ENCODE data around the gene FCER2.

The FCER2 gene

DNA sequence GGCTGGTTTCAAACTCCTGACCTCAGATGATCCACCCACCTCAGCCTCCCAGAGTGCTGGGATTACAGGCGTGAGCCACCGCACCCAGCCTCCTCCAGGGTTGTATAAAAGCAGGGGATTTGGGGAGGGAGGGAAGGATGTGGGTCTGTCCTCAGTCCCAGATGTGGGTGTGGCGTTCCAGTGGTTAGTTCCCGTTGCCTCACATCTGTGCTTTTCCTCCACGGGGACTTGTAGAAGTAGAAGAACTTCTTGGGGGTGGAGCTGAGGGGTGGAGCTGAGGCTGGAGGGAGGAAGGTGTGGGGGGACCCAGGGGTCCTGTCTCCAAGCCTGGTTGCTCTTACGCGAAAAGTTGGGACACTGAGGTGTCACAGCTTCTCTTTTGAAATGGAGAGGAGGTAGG lies 25.6 kb downstream of the FCER2 start:
- no peak for DNase-seq

DNA sequence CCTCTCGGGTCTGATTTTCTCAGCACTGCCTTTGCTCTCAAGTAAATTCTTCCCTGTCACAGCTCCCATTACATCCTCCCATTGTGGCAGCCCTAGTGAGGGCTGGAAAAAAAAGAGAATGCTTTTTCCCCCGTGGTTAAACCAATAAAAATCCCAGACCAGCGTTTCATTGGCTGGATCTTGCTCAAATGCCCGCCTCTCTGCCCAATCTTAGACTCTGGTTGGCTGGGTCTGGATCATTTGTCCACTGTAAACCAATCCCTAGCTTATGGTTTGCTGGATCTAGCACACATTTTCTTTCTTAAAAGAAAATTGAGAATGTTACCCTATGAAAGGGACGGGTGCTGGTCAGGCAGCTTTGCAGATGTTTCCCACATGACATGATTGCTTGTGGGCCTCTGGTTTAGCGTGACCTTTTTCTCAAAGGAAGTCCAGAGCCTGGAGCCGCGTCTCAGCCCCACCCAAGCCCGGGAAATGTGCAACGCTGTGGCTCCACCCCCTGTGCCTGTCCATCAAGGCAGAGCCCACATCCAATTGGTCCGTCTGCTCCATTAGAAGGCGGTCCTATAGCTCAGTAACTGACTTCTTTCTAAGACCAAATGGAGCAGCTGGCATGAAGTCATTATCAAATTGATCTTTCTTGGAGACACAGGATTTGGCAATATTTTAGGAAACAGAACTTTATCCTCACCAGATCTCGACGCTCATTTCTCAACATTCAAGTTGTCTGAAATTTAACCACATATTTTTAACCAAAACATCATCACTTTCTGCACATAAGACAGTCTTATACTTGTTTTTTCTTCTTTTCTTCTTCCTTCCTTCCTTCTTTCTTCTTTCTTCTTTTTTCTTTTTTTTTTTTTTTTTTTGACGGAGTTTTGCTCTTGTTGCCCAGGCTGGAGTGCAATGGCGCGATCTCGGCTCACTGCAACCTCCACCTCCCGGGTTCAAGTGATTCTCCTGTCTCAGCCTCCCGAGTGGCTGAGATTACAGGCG lies 27.6 kb downstream of the FCER2 start:
- DNase-seq: no peak

DNA sequence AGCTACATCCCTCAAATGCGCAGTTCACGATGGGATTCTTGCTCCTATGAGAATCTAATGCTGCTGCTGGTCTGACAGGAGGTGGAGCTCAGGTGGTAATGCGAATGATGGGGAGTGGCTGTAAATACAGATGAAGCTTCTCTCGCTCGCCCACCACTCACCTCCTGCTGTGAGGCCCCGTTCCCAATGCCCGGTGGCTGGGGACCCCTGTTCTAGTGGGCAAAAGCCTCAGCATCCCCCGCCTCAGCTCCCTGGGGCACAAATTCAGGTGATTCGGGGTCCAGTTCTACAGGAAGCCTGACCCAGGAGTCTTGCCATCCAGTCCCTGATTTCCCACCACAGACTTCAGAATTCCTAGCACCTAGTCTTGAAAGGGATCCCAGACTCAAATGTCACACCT lies 29.4 kb downstream of the FCER2 start:
- no peak for DNase-seq

DNA sequence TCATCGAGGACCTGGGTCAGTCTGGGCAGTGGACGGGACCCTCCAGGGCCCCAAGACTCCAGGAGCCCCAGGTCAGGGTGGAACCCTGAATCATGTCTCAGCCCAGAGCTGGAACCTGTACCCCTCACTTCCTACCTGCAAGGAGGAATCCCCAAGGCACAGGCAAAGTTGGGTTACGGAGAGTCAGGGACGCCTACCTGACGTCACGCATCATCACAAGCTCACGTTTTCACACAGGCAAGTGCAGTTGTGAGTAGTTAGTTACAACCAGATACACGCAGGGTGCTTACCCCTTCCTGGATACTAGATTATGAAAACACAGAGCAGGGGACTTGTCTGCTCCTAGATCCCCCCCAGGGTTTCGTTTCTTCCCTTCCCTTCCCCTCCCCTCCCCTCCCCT lies 31.1 kb downstream of the FCER2 start:
- no peak for DNase-seq

DNA sequence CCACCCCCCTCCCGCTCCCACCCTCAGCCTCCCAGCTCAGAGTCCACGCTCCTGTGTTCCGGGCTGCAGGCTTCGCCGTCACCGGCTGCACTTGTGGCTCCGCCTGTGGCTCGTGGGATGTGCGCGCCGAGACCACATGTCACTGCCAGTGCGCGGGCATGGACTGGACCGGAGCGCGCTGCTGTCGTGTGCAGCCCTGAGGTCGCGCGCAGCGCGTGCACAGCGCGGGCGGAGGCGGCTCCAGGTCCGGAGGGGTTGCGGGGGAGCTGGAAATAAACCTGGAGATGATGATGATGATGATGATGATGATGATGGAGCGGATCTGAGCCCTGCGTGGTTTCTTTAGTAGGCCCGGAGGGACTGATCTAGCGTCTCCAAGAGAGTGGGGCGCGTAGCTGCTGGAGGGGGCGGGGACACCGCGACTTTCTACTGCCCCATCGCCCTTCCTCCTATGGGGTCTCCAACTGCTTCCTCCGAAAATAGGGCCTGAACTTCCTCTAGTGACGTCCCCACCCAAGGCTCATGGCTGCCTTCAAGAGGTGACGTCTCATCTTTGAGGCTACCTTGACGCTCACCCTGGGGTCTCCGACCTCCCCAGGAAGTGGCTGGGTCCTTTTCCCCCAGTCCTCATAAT lies 31.7 kb downstream of the FCER2 start:
- no peak for DNase-seq

DNA sequence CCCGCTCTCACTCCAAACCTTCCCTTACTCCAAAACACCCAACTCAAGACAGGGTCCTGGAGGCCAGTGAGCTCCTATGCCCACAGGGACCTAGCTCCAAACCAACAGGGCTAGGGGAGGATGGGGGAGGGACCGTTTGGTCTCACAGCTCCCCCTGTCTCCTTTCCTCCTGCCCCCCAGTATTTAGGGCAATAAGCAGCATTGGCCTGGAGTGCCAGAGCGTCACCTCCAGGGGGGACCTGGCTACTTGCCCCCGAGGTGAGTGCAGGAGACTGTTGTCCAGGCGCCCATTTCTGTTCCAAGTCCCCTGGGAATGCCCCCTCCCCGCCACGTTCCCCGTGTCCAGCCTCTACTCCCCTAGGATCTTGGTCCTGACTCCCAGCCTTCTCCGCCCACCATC lies 32.3 kb downstream of the FCER2 start:
- no peak for DNase-seq

DNA sequence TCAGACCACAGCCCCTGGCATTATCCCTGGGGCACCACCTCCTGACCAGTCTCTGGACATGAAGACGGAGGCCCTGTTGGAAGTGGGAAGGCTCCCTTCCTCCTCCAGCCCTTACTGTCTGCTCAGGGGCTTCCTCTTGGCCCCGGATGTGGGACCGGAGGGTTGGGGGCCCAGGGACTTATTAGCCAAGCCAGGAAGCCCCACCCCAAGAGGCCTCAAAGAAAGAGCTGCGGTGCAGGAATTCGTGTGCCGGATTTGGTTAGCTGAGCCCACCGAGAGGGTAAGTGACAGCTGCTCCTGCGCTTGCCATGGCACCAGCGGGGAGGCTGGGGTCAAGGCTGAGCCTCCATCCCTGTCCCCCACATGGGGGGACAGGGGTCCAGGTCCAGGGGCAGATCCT lies 33.1 kb downstream of the FCER2 start, which contains the start of gene RETN:
TSS of gene RETN (plus strand) at position 208 of the 400 bp plus-strand sequence. CDS start 278 bp downstream, outside the sequence.
- DNase-seq: no peak

DNA sequence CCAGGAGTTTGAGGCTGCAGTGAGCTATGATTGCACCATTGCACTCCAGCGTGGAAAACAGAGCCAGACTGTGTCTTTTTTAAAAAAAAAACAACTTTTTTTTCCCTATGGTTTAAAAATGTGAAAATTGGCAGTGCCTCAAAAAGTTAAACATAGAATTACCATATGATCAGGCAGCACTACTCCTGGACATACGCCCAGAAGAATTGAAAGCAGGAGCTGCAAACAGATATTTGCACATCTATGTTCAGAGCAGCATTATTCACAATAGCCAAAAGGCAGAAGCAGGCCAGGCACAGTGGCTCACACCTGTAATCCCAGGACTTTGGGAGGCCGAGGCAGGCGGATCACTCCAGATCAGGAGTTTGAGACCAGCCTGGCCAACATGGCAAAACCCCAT lies 36.9 kb downstream of the FCER2 start:
- no peak for DNase-seq

DNA sequence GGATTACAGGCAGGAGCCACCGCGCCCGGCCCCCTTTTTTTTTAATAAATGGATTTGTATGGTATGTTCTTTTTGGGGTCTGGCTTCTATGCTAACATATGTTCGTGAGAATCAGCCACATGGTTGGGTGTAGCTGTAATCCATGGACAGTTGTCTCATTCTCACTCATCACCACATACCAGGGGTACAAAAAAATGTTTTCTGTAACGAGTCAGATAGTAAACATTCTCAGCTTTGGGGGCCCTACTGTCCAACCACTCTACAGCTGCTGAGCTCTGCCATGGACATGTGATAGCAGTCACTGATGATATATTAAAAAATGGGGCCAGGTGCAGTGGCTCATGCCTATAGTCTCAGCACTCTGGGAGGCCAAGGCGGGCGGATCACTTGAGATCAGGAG lies 38.2 kb downstream of the FCER2 start:
- no peak for DNase-seq

DNA sequence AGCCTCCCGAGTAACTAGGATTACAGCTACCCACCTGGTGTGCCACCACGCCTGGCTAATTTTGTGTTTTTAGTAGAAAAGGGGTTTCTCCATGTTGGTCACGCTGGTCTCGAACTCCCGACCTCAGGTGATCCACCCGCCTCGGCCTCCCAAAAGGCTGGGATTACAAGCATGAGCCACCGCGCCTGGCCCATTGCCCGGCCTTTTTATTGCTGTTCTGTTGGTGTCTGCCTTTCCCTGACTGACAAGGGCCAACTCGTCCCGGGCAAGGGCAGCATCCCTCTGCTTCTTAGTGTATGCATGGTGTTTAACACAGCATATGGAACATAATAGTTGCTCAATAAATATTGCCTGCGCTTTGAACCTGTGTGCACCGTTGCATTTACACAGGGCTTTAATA lies 39.3 kb downstream of the FCER2 start:
- DNase-seq: no peak

DNA sequence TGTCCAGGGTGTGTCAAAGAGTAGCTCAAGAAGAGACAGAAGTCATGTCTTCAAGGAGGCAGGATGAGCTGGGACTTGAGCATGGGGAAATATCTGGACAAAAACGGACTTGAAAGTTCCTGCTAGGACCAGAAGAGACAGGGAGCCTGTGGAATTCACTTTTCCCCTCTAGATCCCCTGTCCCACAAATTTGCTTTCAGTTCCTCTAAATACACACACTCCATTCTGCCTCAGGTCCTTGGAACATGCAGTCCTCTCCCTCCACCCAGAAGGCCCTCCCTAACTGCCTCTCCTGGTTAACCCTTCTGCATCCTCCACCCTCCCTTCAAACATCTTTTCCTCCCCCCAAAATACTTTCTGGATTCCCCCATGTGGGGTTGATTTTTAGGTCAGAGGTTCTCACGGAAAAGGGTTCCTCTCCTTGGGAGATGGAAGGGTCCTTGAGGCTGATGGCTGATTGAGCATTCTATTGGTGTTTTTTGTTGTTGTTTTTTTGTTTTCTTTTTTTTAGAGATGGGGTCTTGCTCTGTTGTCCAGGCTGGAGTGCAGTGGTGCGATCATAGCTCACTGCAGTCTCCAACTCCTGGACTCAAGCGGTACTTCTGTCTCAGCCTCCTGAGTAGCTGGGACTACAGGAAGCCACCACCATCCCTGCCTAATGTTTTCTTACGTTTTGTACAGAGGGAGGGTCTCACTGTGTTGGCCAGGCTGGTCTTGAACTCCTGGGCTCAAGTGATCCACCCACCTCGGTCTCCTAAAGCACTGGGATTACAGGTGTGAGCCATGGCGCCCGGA lies 40.0 kb downstream of the FCER2 start:
- no peak for DNase-seq

DNA sequence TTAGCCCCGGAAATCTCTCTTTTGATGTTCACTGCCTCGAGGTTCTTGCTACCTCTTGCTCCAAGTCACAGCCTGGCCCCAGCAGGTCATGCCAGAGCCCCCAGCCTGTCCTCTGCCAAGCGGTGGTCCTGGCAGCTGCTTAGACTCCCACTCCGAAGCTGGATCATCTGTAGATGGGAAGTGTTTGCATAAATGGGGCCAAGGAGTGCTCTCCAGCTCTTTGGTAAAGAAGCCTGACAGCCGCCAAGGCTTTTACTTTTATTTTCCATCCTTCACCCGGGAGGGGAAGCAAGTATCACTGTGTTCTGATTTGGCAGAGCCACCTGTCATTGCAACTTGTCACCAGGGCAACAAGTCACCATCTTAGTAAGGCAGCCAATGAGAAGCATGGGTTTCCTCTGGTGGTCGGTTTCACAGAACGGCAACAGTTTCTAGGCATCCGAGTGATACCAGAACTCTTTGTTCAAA lies 43.7 kb downstream of the FCER2 start:
- DNase-seq: no peak

DNA sequence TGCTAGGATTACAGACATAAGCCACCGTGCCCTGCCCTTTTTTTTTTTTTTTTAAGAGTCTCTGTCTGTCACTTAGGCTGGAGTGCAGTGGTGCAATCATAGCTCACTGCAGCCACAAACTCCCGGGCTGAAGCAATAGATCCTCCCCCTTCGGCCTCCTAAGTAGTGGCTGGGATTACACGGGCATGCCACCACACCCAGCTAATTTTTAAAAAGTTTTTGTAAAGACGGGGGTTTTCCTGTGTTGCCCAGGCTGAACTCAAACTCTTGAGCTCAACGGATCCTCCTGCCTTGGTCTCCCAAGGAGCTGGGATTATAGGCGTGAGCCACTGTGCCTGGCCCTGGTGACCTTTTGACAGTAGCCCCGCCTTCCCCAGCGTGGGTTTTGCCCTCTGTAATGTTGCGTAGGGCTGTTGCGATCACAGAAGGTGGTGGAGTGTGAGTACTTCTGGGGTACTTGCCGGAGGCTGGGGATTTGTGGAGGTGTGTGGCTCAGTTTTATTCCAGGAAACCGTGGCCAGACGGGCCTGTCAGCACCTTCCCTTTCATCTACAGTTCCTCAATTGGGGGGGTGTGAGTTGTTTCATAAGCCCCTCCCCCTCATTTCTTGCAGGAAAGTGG lies 44.7 kb downstream of the FCER2 start:
- DNase-seq: no peak

DNA sequence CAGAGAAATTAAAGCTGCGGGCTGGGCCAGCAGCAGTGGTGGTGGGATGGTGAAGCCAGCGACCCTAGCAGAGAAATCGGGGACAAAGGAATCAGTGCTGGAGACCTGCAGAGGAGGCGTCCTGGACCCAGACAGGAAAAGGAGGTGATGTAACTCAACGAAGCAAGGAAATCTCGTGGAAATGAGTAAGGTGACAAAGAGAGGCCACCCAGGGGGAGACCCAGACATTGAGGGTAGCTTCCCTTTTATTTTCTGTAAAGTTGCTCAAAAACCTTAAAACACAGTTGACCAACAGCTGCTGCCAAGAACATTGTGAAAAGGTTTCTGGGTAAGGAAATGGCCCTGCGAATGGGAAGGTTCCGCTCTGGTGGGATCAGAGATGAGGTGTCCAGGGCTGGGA lies 46.4 kb downstream of the FCER2 start:
- DNase-seq: no peak

DNA sequence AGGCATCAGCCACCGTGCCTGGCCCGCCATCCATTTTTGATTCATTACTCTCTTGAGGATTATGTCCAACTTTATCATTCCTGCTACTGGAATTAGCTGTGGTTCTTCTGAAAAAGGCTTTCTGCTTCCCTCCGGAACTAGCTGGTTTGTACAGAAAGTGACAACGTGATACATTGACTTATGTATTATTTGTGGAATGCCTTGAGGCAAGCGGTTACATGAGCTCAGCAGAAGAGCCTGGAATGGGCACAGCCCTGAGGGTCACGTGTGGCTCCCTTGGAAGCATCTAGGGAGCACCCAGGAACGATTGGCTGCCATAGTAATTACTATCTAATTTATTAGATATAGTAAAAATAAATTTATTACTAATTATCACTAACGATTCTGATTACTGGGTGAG lies 47.5 kb downstream of the FCER2 start:
- no peak for DNase-seq

DNA sequence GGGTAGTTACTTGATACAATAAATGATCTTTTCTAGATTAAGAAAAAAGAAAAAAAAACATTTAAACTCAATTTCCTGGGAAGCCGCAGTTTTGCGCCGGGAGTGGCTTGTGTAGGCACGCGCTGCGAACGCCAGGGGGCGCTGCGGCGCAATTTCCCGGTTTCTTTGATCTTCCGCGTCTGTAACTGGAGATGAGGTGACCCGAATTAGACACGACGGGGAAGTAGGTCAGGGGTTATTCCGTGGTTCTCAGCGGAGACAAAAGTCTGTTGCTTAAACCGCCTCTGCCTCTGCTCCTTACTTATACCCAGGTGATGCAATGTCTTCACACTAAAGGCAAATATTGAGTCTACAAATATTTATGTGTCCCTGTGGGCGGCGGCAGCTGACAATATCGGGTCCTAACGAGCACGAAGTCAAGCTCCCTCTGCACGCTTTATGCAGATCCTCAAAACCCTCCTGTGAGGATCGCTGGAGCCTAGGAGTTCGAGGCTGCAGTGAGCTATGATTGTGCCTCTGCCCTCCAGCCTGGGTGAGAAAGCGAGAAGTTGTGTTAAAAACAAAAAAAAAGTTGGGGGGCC lies 49.8 kb downstream of the FCER2 start:
- DNase-seq: peak; percentile 35

DNA sequence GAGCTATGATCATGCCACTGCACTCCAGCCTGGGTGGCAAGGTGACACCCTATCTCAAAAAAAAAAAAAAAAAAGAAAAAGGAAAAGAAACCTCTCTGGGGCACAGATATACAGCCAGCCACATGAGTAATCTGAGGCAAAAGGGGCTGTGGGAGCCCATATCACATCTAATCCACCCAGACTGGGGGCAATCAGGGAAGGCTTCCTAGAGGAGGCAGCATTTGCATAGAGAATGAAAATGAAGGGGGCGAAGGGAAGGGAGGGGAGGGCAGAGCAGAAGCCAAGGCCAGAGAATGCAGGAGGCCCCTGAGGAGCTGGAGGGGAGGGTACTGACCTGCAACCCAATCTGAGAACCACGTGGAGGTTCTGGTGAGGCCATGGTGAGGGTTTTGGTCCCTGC lies 51.8 kb downstream of the FCER2 start:
- DNase-seq: no peak

DNA sequence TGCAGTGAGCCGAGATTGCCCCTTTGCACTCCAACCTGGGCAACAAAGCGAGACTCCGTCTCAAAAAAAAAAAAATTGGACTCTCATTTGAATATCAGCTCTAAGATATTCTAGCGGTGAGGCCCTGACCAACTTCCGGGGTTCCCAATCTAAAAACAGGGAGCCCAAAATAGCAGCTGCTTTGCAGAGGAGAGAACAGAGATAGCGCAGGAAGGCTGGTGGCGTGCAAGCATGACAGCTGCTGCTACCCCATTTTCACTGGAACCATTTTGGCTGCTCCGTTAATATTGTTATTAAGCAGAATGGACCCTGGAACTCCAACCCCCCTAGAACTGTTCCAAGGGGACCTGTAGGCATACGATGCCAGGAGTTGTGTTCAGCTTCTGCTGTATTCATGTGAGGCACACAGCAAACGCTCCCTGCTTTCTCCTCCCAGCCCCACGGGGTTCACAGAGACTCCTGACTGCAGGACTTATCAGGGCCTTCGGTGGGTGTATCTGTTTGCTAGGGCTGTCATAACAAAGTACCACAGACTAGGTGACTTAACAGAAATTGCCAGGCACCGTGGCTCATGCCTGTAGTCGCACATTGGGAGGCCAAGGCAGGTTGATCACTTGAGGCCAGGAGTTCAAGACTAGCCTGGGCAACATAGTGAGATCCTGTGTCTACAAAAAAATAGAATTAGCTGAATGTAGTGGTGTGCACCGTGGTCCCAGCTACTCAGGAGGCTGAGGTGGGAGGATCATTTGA lies 53.5 kb downstream of the FCER2 start:
- no peak for DNase-seq

DNA sequence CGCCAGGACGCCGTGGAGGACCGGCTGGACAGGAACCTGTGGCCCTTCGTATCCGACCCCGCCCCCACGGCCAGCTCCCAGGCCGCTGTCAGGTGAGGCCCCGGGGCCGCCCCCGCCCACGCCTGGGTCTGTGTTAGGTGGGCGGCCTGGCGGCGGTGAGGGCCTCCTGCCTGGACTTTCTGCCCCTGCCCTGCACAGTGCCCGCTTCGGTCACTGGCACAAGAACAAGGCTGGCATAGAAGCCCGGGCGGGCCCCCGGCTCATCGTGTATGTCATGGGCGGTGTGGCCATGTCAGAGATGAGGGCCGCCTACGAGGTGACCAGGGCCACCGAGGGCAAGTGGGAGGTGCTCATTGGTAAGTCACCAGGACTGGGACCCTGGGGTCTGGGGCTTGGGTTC lies 54.8 kb downstream of the FCER2 start:
- DNase-seq: no peak

DNA sequence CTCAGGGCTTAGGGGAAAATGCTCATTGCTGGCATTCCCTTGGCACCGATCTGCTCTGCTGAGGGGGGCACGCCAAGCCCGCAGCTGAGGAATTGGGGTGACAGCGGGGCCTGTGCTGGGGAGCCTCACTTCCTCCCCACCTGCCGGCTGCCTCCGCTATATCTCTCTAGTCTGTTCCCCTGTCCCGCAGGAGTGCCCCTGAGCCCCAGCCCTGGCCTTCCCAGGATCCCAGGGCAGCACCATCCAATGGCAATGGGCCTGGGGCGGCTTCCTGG lies 55.6 kb downstream of the FCER2 start:
- DNase-seq: no peak

DNA sequence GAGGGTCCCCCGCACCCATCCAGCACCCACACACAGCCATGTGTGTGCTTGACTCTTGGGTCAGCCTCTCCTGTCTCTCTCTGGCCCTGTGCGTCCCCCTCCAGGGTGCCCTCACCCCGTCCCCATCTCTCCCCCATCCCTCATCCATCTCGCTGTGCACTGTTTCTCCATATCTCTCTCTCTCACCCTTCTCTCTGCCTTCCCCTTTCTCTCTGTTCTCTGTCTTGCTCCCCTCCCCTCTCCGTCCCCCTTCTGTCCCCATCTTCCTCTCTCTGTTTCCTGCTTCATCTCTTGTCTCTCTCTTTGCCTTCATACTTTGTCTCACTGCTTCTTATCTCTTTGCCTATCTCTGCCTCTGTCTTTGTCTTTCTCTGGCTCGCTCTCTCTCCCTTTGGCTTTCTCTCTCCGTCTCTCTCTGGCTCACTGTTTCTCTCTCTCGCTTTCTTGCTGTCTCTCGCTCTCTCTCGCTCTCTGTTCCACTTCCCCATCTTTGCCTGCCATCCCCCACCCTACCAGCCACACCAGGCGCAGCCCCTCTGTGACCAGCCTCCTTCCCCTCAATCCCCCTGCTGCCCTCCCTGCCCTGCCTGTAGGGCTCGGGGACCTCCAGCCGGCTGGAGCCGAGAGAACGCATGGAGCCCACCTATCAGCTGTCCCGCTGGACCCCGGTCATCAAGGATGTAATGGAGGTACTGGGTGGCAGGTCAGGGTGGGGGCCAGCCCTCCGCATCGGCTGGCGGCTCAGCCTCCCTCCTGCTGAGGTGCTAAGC lies 56.1 kb downstream of the FCER2 start:
- DNase-seq: no peak
